IMR-90 (cell line): ENCODE results near the gene HTT. TPM values are rescaled to one million over a fixed set of nuclear protein-coding genes. Genes with fewer than 3 reads are reported as not detected.

Experiments used
- ATAC-seq: fragments of 200-7000 bp; cut with Tn5 transposase; 2 replicates; pipeline ENCODE4 v1.9.1; 2020; ENCODE audit warnings: low read depth, mild to moderate bottlenecking, moderate library complexity
- BruUV-seq: library from RNA; stranded (reverse); fragments of 400-500 nt; replicated peaks from 2 replicates; lab custom pipeline; 2021; lab: Mats Ljungman, UMichigan
- CTCF ChIA-PET: fragments of 300-600 bp; formaldehyde crosslinking; extraction: SDS; loops from one replicate; lab custom pipeline; 2021; ENCODE audit warnings: antibody characterized with exemption; lab: Yijun Ruan, JAX
- POLR2A ChIA-PET: fragments of 300-600 bp; sonication (Branson Sonifier 250); formaldehyde crosslinking; loops from one replicate; lab custom pipeline; 2022; ENCODE audit warnings: antibody characterized with exemption; ENCODE audit not compliant: unreplicated experiment; lab: Charles Lee
- DNase-seq: peaks from one replicate; pipeline ENCODE4 v3.0.0; 2013
- H2AFZ ChIP-seq: replicated peaks from 2 replicates; pipeline ENCODE3; 2013; ENCODE audit warnings: low read length, mild to moderate bottlenecking; ENCODE audit not compliant: poor library complexity
- H2AK5ac ChIP-seq: 2 replicates; pipeline ENCODE4 v1.6.1; 2013; ENCODE audit warnings: low read depth, low read length, inconsistent platforms
- H2AK9ac ChIP-seq: replicated peaks from 2 replicates; pipeline ENCODE3; 2013; ENCODE audit warnings: mild to moderate bottlenecking, low read depth, low read length, moderate library complexity; ENCODE audit not compliant: poor library complexity
- H2BK120ac ChIP-seq: 2 replicates; pipeline ENCODE4 v1.6.1; 2013; ENCODE audit warnings: low read depth, low read length, inconsistent platforms
- H2BK15ac ChIP-seq: 3 replicates; pipeline ENCODE4 v1.6.1; 2013; ENCODE audit warnings: low read depth, low read length, inconsistent platforms
- H2BK20ac ChIP-seq: 2 replicates; pipeline ENCODE4 v1.6.1; 2013; ENCODE audit warnings: low read depth, mild to moderate bottlenecking, inconsistent platforms, low read length, moderate library complexity
- H2BK5ac ChIP-seq: 2 replicates; pipeline ENCODE4 v1.6.1; 2013; ENCODE audit warnings: mild to moderate bottlenecking, low read depth, low read length, inconsistent platforms; ENCODE audit not compliant: poor library complexity, severe bottlenecking
- H3K14ac ChIP-seq: replicated peaks from 2 replicates; pipeline ENCODE4 v1.6.1; 2013; ENCODE audit warnings: low read depth, low read length, inconsistent platforms
- H3K18ac ChIP-seq: 2 replicates; pipeline ENCODE4 v1.6.1; 2013; ENCODE audit warnings: low read depth, low read length, control low read depth
- H3K23ac ChIP-seq: 2 replicates; pipeline ENCODE4 v1.6.1; 2013; ENCODE audit warnings: low read depth, low read length, inconsistent platforms
- H3K27ac ChIP-seq: 2 replicates; pipeline ENCODE4 v1.5.1; 2013; ENCODE audit warnings: mild to moderate bottlenecking, control low read depth, low read length; ENCODE audit not compliant: insufficient read depth
- H3K27me3 ChIP-seq: 2 replicates; pipeline ENCODE4 v1.6.1; 2013; ENCODE audit warnings: low read length; ENCODE audit not compliant: control insufficient read depth, insufficient read depth
- H3K36me3 ChIP-seq: 2 replicates; pipeline ENCODE4 v1.6.1; 2013; ENCODE audit warnings: low read length, mixed read lengths; ENCODE audit not compliant: control insufficient read depth, insufficient read depth
- H3K4ac ChIP-seq: 2 replicates; pipeline ENCODE4 v1.6.1; 2013; ENCODE audit warnings: low read depth, low read length, inconsistent platforms
- H3K4me1 ChIP-seq: 2 replicates; pipeline ENCODE4 v1.6.1; 2013; ENCODE audit warnings: low read length, mixed read lengths; ENCODE audit not compliant: control insufficient read depth, insufficient read depth
- H3K4me2 ChIP-seq: 2 replicates; pipeline ENCODE4 v1.6.1; 2013; ENCODE audit warnings: low read depth, mild to moderate bottlenecking, control low read depth, low read length, moderate library complexity
- H3K4me3 ChIP-seq: 2 replicates; pipeline ENCODE4 v1.5.1; 2013; ENCODE audit warnings: low read depth, mild to moderate bottlenecking, control low read depth, low read length, moderate library complexity; ENCODE audit not compliant: insufficient read depth
- H3K56ac ChIP-seq: 2 replicates; pipeline ENCODE4 v1.6.1; 2013; ENCODE audit warnings: low read length, inconsistent platforms; ENCODE audit not compliant: insufficient read depth; ENCODE audit errors: extremely low read depth
- H3K79me1 ChIP-seq, 2 experiments: 2 replicates each; pipeline ENCODE4 v1.6.1; 2013; ENCODE audit warnings: low read length in 2 of 2, inconsistent platforms in 1 of 2, low read depth in 1 of 2
- H3K9ac ChIP-seq: 2 replicates; pipeline ENCODE4 v1.6.1; 2013; ENCODE audit warnings: low read depth, low read length, control low read depth
- H3K9me1 ChIP-seq: 2 replicates; pipeline ENCODE4 v1.6.1; 2013; ENCODE audit warnings: low read length, inconsistent platforms; ENCODE audit not compliant: insufficient read depth
- H3K9me3 ChIP-seq: 2 replicates; pipeline ENCODE4 v1.6.1; 2013; ENCODE audit warnings: low read length; ENCODE audit not compliant: control insufficient read depth, insufficient read depth
- H4K20me1 ChIP-seq: 2 replicates; pipeline ENCODE4 v1.6.1; 2013; ENCODE audit warnings: low read length, inconsistent platforms; ENCODE audit not compliant: insufficient read depth
- H4K5ac ChIP-seq: 2 replicates; pipeline ENCODE4 v1.6.1; 2013; ENCODE audit warnings: mild to moderate bottlenecking, low read depth, low read length, control low read depth
- H4K8ac ChIP-seq, 2 experiments: 2 replicates each; pipeline ENCODE4 v1.6.1; 2013; ENCODE audit warnings: low read depth in 2 of 2, low read length in 2 of 2, control low read depth in 1 of 2, inconsistent platforms in 1 of 2
- H4K91ac ChIP-seq: 2 replicates; pipeline ENCODE4 v1.6.1; 2013; ENCODE audit warnings: low read depth, low read length, inconsistent platforms; ENCODE audit not compliant: insufficient read depth
- BHLHE40 ChIP-seq: fragments of 150-350 bp; IDR thresholded peaks from 2 replicates; pipeline ENCODE4 v1.6.1; 2016; ENCODE audit warnings: mild to moderate bottlenecking, low read depth, low read length
- CEBPB ChIP-seq: IDR thresholded peaks from 2 replicates; pipeline ENCODE4 v1.6.1; 2012; ENCODE audit warnings: low read depth, low read length, improper control_type of control experiment
- CHD1 ChIP-seq: IDR thresholded peaks from 2 replicates; pipeline ENCODE4 v1.6.1; 2012; ENCODE audit warnings: low read depth, low read length, improper control_type of control experiment
- CTCF ChIP-seq: conservative IDR thresholded peaks from 2 replicates; pipeline ENCODE4 v1.5.1; 2012; ENCODE audit warnings: mild to moderate bottlenecking, low read depth, low read length, improper control_type of control experiment
- ELK1 ChIP-seq: fragments of 150-350 bp; IDR thresholded peaks from 2 replicates; pipeline ENCODE4 v1.6.1; 2016; ENCODE audit warnings: low read depth, mild to moderate bottlenecking, low read length, moderate library complexity, borderline replicate concordance
- FOS ChIP-seq: fragments of 150-350 bp; IDR thresholded peaks from 2 replicates; pipeline ENCODE4 v1.6.1; 2016; ENCODE audit warnings: low read depth, low read length
- MAFK ChIP-seq: IDR thresholded peaks from 2 replicates; pipeline ENCODE4 v1.6.1; 2012; ENCODE audit warnings: low read depth, low read length, improper control_type of control experiment
- MAZ ChIP-seq: IDR thresholded peaks from 2 replicates; pipeline ENCODE4 v1.6.1; 2012; ENCODE audit warnings: low read depth, mild to moderate bottlenecking, low read length, improper control_type of control experiment, moderate library complexity, borderline replicate concordance
- MXI1 ChIP-seq: IDR thresholded peaks from 2 replicates; pipeline ENCODE4 v1.6.1; 2012; ENCODE audit warnings: low read depth, mild to moderate bottlenecking, low read length, moderate library complexity, borderline replicate concordance
- NFE2L2 ChIP-seq: fragments of 150-350 bp; IDR thresholded peaks from 2 replicates; pipeline ENCODE4 v1.6.1; 2016; ENCODE audit warnings: low read depth, mild to moderate bottlenecking, low read length
- POLR2A ChIP-seq: IDR thresholded peaks from 2 replicates; pipeline ENCODE4 v1.6.1; 2012; ENCODE audit warnings: mild to moderate bottlenecking, low read depth, low read length
- RAD21 ChIP-seq: IDR thresholded peaks from 2 replicates; pipeline ENCODE4 v1.6.1; 2012; ENCODE audit warnings: low read length, improper control_type of control experiment
- RCOR1 ChIP-seq: IDR thresholded peaks from 2 replicates; pipeline ENCODE4 v1.6.1; 2012; ENCODE audit warnings: mild to moderate bottlenecking, low read length, improper control_type of control experiment; ENCODE audit not compliant: insufficient replicate concordance
- RFX5 ChIP-seq: IDR thresholded peaks from 2 replicates; pipeline ENCODE4 v1.8.0; 2012; ENCODE audit warnings: low read depth, mild to moderate bottlenecking, low read length, moderate library complexity
- SMC3 ChIP-seq: fragments of 150-350 bp; IDR thresholded peaks from 2 replicates; pipeline ENCODE4 v1.6.1; 2016; ENCODE audit warnings: low read depth, mild to moderate bottlenecking, antibody characterized with exemption, low read length, moderate library complexity
- USF2 ChIP-seq: fragments of 150-350 bp; IDR thresholded peaks from 2 replicates; pipeline ENCODE4 v1.6.1; 2017; ENCODE audit warnings: mild to moderate bottlenecking, antibody characterized with exemption, low read length, low read depth
- WGBS, 2 experiments: methylation state at CpG; one replicate each; pipeline versions ENCODE4 v1.1.5 to v1.1.7; 2013; ENCODE audit warnings: missing lambda C conversion rate in 2 of 2; ENCODE audit not compliant: insufficient read length in 1 of 2; ENCODE audit errors: extremely low coverage in 2 of 2; 5-methylcytosine and 5-hydroxymethylcytosine counted together
- dilution Hi-C: fragments of 300-500 bp; cut with HindIII; formaldehyde crosslinking; loops from one replicate; pipeline ENCODE4 v1.14.3; 2018; ENCODE audit warnings: low sequenced_read_pairs; ENCODE audit not compliant: unreplicated experiment
- in situ Hi-C: fragments of 300-500 bp; cut with MboI; formaldehyde crosslinking; loops from 3 replicates; pipeline ENCODE4 v1.14.3; 2019; ENCODE audit warnings: low sequenced_read_pairs, inconsistent platforms, mixed read lengths
- intact Hi-C: fragments of 100-400 bp; cut with micrococcal nuclease; formaldehyde crosslinking; loops from 2 replicates; pipeline ENCODE4 v1.10.0; 2022
- polyA plus RNA-seq, 3 experiments: library from polyadenylated mRNA; depleted of rRNA; stranded (reverse); fragments of >200 nt; gene quantifications; 2 replicates each; pipeline ENCODE4 v1.2.3, GENCODE V29; 2012; ENCODE audit warnings: low replicate concordance in 1 of 3
- total RNA-seq: library from RNA; depleted of rRNA; stranded (reverse); fragments of >200 nt; gene quantifications from 2 replicates; pipeline ENCODE4 v1.2.3, GENCODE V29; 2012

HTT gene
- total and polyA plus RNA-seq, 2 of the 4 experiments (the other 2 are of a cell fraction): 11.6 to 14.3 TPM

GRCh38 chr4:3231471-3231870, 157.0 kb downstream of the HTT start:
- Histone ChIP-seq H3K9me1 (peaks cover 11% of the 10 kb centered on the region), H3K4ac (no peak overlapping the region), H2AK5ac (no peak overlapping the region), H3K79me1 (peaks cover 0 to 9% of the 10 kb centered on the region in 2 experiments; a peak in 1 of 4 replicates), H3K4me2 (no peak overlapping the region), H3K4me3 (no peak overlapping the region), H2BK5ac (no peak overlapping the region), H2AK9ac (no peak overlapping the region), H4K20me1 (peaks cover 3% of the 10 kb centered on the region; the same call in 1 of the 2 replicates), H3K9me3 (no peaks in the 10 kb centered on the region), H3K27ac (no peak overlapping the region), H3K56ac (no peak overlapping the region), H3K27me3 (no peaks in the 10 kb centered on the region), H2BK20ac (no peak overlapping the region), H2BK120ac (no peak overlapping the region), H3K14ac (no peak overlapping the region), H3K4me1 (peaks cover 3% of the 10 kb centered on the region), H3K9ac (no peak overlapping the region), H4K91ac (no peak overlapping the region), H3K18ac (no peak overlapping the region), H2BK15ac (no peak overlapping the region), H2AFZ (no peak overlapping the region), H3K23ac (no peak overlapping the region), H4K8ac (no peak overlapping the region), H3K36me3 (peaks cover 67% of the 10 kb centered on the region), H4K5ac (no peak overlapping the region)
- in situ Hi-C loops: no loop called here
- no peak for ATAC-seq
- BruUV-seq: no TSS peak
- dilution Hi-C loops: no loop called here
- no peak for TF ChIP-seq CTCF
- TF ChIP-seq USF2: no peak
- no peak for TF ChIP-seq MAZ
- TF ChIP-seq MAFK: no peak
- no peak for TF ChIP-seq CHD1
- TF ChIP-seq NFE2L2: no peak
- TF ChIP-seq BHLHE40: no peak
- no peak for TF ChIP-seq RCOR1
- no peak for TF ChIP-seq RAD21
- no peak for TF ChIP-seq POLR2A
- no peak for TF ChIP-seq CEBPB
- TF ChIP-seq RFX5: no peak
- no peak for TF ChIP-seq FOS
- no peak for TF ChIP-seq ELK1
- no peak for TF ChIP-seq SMC3
- no peak for TF ChIP-seq MXI1
- no peak for DNase-seq
- 100% methylated on average over 4 of the region's 9 CpGs; no CpG with 5 or more reads in 1 of the 2 experiments for WGBS, 2 experiments
- CTCF ChIA-PET: no interaction called here
- POLR2A ChIA-PET: no interaction called here
- intact Hi-C loops: no loop called here
